GM21447 (cell line): ENCODE results near the gene ITGAE.

Experiments
- ATAC-seq: cut with Tn5 transposase; IDR thresholded peaks from one replicate; pipeline ENCODE4 v1.9.1; 2021; ENCODE audit not compliant: unreplicated experiment

ITGAE gene

GRCh38 chr17:3697103-3697476 lies 103.9 kb downstream of the ITGAE start:
- ATAC-seq: no peak

GRCh38 chr17:3695723-3696411 lies 105.1 kb downstream of the ITGAE start, which contains the start of gene P2RX5:
Gene P2RX5 (minus strand): TSS chr17:3696155. CDS start chr17:3696005, 150 bp downstream.
- no peak for ATAC-seq

DNA sequence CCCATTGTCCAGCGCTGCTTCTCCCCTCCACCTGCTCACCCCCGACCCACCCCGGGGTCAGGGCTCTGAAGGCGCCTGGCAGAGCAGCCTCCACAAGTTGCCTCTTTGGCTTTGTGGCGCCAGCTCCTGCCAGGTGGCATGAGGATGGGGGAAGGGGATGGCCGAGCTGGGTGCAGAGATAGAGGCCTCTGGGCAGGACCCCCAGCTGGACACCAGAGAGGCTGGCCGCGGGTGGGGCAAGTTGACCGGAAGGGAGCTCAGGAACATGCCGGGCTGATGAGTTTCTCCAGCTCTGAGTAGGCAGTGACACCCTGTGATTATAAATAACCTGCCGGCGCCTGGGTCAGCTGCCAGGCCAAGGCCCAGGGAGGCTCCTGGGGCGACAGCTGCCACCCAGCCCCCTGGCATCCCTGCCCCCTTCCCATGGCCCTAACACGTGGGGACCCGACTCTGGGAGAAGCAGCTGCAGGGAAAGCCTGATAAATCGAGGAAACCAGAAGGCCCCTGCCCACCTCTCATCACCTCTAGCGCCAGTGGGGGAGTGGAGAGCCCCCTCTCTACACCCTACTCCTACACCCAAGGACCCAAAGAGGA lies 105.8 kb downstream of the ITGAE start:
- ATAC-seq: no peak

- ATAC-seq: peak; percentile 51
Observed at GRCh38 chr17:3693829-3694231, 107.2 kb downstream of the ITGAE start.

DNA sequence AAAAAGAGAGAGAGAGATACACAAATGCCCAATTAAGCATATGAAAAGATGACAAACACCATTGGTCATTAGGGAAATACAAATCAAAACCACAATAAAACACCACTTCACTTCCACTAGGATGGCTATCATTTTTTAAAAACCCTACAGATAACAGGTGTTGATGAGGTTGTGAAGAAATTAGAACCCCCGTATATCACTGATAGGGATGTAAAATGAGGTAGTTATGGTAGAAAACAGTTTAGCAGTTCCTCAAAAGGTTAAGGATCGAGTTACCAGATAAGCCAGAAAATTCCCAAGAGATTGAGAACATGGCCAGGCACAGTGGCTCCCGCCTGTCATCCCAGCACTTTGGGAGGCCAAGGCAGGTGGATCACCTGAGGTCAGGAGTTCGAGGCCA lies 107.8 kb downstream of the ITGAE start:
- ATAC-seq: no peak

- ATAC-seq: no peak
Observed at GRCh38 chr17:3692346-3692745, 108.6 kb downstream of the ITGAE start.

GRCh38 chr17:3691617-3692067 lies 109.3 kb downstream of the ITGAE start:
- no peak for ATAC-seq

- no peak for ATAC-seq
Observed at GRCh38 chr17:3690094-3690715, 110.8 kb downstream of the ITGAE start.

- no peak for ATAC-seq
Observed at GRCh38 chr17:3689262-3690093, 111.5 kb downstream of the ITGAE start.

DNA sequence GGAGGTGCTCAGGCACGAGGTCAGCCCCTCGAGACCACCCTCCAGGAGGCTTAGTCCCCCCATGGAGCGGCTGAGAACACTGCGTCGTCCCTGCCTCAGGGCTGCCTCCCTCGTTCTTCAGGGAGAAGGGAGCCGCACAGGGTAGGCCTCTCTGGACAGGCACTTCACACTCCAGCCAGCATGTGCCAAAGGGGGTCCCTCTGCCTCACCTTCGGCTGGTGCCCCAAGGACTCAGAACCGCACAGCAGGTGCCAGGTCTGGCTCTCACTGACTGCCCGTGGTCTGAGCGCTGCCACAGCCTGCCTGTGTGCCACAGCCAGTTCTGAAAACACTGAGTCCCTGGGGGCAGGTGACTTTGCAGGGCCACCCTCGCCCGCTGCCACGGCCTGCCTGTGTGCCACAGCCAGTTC lies 112.1 kb downstream of the ITGAE start:
- no peak for ATAC-seq

- no peak for ATAC-seq
Observed at GRCh38 chr17:3688027-3688553, 112.9 kb downstream of the ITGAE start.

DNA sequence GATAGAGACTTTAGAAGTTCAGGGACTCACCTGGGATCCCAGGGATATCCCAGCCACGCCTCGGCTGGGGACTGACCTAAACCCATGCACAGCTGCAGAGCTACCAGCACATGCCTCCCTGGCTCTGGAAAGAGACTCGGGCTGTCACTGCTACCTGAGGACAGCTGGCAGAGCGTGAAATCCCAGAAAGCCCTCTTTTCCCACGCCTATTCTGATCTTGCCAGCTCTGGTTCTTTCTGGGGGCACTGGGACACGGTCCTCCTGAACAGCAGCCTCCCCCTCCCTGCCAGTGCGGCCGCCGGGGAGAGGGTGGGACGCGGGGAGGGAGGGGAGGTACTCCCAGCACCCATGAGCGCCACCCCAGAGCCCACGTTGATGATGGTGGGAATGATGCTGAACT lies 115.8 kb downstream of the ITGAE start:
- no peak for ATAC-seq

DNA sequence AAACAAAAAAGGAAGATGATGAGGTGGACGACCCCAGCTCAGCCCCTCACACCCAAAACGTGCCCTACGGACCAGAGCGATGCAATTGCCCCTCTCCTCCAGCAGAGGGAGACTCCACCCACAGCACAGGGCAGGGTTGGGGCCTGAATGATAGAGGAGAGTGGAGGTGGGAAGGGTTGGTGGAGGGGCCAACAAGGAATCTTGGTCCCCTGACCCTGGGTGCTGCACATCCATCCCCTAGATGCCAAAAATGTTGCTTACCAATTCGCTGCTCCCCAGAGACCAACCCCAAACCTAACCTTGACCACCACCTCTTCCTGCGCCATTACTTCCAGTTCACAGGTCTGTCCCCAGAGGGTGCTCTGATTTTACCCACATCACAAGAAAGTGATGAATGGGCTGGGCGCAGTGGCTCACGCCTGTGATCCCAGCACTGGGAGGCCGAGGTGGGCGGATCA lies 117.9 kb downstream of the ITGAE start:
- ATAC-seq: peak; percentile 66

- no peak for ATAC-seq
Observed at GRCh38 chr17:3682033-3682432, 119.0 kb downstream of the ITGAE start.

- no peak for ATAC-seq
Observed at GRCh38 chr17:3681565-3681964, 119.4 kb downstream of the ITGAE start.

DNA sequence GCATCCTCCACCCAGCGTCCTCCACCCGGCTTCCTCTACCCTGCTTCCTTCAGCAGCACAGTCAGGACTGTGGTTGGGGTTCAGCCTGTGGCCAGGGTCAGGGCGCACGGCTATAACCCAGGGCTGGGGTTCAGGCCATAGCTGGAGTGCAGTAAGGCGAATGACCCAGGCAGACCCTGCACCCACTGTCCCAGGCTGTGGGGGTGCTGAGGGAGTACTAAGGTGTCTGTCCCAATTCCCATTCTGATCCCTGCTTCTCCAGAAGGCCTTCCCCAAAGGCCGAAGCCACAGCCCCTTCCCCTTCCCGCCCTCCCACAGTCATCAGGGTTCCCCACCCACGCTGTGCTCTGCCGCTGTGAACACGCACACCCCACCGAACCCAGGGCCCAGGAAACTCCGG lies 119.9 kb downstream of the ITGAE start:
- ATAC-seq: no peak

GRCh38 chr17:3679531-3680126 lies 121.4 kb downstream of the ITGAE start:
- no peak for ATAC-seq

DNA sequence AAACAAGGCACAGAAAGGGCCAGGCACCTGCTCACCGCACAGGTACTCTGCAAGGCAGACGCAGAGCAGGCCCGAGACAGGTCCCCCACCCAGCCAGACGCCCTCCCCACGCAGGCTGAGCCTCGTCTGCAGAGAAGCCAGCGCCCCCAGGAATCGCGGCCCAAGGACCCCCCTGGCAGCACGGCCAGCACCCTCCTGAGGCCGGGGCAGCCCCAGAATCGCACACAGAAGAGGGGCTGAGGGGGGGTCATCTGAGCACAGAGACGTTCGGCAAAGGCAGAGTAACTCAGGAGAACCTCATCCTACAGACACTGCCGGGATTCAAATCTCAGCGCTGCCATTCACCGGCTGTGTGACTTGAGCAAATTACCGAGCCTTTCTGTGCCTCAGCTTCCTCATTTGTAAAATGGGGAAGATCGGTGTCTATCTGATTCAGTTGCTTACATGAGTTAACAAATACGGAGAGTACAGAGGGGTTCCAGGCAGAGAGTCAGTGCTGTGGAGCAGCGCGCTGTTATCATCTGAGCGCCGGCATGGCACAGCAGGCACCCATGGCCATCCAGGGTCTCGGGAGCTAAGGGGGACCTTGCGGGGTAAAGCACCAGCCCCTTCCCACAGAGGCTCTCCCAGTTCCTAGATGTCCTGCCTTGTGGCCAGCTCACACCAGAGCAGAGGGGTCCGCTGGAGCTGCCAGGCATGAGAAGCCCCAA lies 122.0 kb downstream of the ITGAE start:
- ATAC-seq: no peak

GRCh38 chr17:3678095-3678820 lies 122.7 kb downstream of the ITGAE start:
- no peak for ATAC-seq
